ENCODE data around the gene DAAM2. TPM values are rescaled to one million over a fixed set of nuclear protein-coding genes. Genes with fewer than 3 reads are reported as not detected.

DAAM2 gene
- total RNA-seq, 4 donors from 2014 or later, result 36.5 to 154 (median 54.1) TPM

DNA sequence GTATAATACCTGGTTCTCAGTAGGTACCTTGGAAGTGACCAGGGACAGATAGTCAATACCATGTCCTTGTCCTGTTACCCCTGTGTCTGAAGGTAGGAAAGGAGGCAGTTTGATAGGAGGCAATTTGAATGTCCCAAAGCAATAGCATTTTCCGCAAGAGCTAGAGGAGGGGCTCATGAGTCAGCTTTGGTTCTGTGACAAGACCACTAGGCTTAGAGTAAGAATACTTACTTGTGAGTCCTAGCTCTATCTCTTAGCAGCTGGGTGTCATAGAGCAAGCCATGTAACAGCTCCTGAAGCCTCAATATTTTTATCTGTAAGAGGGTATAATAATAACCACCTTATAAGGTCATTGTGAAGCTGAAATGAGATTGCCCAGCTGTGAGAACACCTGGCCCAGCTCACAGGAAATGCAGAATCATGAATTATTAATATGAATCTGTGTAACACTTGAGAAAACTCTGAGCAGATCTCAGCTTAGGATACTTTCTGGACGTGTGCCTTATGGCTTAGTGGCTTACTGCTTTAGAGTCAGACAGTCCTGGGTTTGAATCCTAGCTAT is 58.6 kb downstream of the DAAM2 start:
- TF ChIP-seq, protein P1, sequence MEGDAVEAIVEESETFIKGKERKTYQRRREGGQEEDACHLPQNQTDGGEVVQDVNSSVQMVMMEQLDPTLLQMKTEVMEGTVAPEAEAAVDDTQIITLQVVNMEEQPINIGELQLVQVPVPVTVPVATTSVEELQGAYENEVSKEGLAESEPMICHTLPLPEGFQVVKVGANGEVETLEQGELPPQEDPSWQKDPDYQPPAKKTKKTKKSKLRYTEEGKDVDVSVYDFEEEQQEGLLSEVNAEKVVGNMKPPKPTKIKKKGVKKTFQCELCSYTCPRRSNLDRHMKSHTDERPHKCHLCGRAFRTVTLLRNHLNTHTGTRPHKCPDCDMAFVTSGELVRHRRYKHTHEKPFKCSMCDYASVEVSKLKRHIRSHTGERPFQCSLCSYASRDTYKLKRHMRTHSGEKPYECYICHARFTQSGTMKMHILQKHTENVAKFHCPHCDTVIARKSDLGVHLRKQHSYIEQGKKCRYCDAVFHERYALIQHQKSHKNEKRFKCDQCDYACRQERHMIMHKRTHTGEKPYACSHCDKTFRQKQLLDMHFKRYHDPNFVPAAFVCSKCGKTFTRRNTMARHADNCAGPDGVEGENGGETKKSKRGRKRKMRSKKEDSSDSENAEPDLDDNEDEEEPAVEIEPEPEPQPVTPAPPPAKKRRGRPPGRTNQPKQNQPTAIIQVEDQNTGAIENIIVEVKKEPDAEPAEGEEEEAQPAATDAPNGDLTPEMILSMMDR (IDR thresholded peaks at IDR 0.05), result no peak
- DNase-seq (ENCODE audit: low spot score) (no peak), ATAC-seq (ENCODE audit: low FRiP score) (no peak)

DNA sequence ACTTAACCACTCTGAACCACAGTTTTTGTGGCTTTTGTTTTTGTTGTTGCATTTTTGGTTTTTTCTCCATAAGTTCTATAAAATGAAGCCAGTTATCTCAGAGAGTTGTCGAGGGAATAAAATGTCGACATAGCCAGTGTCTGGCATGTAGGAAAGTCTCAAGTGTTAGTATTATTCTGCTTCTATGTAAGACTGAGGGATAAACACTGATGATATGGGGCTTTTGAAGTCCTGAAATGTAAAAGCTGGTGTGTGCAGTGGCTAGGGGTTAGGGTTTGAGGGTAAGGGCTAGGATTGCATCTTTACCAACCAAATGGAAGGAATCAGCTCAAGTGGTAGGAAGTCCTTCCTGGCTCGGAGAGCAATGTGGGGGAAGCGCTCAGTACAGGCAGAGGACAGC is 59.2 kb downstream of the DAAM2 start:
- ATAC-seq (ENCODE audit: low FRiP score), result no peak
- TF ChIP-seq, protein P1 (IDR thresholded peaks at IDR 0.05), result no peak

DNA sequence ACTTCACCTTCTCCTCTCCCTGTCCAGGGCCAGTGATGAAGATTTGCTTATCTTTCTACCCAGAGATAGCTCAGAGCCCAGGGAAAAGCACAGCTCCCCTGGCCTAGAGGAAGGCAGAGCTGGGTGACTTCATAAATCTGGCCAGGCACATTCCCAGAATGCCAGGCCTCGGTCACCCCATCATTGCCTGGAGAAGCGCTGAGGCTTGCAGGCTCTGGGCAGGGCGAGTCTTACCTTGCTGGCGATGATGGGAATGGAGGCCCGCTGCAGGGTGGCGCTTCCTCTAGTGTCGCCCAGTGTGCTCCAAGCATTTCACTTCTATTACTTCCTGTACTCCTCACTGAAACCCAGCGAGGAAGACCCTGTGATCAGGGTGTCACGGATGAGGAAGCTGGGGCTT is 60.1 kb downstream of the DAAM2 start:
- DNase-seq (ENCODE audit: low spot score), result no peak
- TF ChIP-seq, protein P1 (IDR thresholded peaks at IDR 0.05), result no peak

More for the DNA sequence above, 59.2 kb downstream of the DAAM2 start:
- no peak for DNase-seq (ENCODE audit: low spot score)

DNA sequence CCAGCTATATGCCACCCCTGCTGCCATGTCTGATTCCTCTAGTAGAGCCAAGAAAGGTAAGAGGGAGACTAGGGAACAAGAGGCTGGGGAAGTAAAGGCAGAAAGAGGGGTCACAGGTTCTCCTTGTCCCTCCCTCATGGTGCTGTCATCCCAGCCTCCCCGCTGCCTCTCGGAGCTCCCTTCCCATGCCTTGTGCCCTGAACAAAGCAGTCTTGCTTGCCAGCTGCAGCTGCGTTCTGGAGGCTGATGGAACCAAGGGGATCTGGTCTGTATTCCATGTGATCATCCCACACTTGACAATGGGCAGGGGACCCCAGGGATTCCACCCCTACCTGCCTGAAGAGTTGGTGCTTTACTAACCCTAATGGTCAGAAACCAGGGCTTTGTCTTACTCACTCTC is 61.4 kb downstream of the DAAM2 start:
- DNase-seq (ENCODE audit: low spot score) (no peak), ATAC-seq (ENCODE audit: low FRiP score) (no peak)
- TF ChIP-seq, protein P1 (IDR thresholded peaks at IDR 0.05), result no peak

More for the DNA sequence above, 60.1 kb downstream of the DAAM2 start:
- ATAC-seq (ENCODE audit: low FRiP score), result no peak

DNA sequence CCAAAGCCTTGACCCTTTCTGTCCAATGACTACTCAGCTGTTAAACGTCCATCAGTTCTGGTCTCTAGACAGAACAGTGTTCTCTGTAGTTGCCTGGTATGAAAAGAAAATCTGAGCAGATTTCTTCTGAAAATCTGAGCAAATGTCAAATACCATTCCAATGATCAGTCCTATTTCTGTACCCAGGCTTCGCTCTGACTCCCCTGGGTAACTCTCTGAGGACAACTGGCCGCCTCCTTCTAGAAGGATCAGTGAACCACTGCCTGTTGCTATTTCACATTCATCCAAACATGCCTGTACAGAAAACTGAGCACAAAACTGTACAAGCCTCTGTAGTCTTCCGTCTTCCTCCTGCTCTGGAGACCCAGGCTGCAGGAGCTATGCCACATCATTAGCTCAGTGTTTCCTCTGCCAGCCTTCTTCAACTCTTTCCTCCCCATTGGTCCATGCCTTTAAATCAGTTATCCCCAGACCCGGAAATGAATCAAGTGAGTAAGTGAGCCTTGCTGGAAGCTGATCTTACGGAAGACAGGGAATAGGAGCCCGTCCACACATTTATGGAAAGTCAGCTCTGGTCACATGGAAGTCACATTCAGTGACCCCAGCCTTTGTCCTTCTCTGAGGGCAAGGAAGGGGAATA is 63.3 kb downstream of the DAAM2 start:
- TF ChIP-seq, protein P1 (IDR thresholded peaks at IDR 0.05), result no peak
- DNase-seq (ENCODE audit: low spot score) (no peak), ATAC-seq (ENCODE audit: low FRiP score) (no peak)

DNA sequence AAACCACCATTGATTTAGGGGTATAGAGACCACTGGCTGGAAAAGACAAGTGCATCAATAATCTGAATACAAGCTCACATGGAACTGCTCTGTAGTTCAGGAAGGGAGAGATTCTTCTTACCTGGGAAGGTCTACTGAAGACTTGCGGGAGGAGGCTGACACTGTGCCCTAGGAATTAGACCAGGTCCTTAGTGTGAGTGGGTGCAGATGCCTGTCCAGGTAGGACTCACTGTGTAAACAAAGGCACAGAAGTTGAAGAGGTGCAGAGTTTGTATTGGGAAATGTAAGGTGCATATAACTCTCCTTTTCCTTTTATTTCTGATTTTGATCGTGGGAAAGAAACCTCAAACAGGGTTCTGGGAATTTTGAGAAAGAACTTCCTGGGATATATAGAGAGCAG is 66.8 kb downstream of the DAAM2 start:
- no peak for DNase-seq (ENCODE audit: low spot score)
- no peak for ATAC-seq (ENCODE audit: low FRiP score)
- TF ChIP-seq, protein P1 (IDR thresholded peaks at IDR 0.05), result no peak

DNA sequence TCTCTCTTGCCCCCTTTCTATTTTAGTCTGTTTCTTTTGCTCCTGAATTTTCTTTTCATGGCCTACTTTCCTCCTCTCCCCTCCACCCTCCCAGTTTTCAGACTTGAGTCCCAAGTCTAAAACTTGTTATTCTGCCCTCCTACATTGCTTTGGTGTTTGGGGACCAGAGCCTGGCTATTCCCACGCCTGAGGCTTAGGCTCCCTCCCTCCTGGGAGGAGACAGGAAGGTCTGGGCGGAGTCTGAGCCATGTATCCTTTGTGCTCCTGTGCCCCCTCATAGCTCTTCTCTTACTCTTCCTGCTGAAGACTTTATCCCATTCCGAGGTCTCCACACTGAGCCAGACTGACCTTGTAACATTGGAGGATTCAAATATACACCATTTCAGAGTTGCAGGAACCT is 69.5 kb downstream of the DAAM2 start:
- TF ChIP-seq, protein P1 (IDR thresholded peaks at IDR 0.05), result no peak
- DNase-seq (ENCODE audit: low spot score) (no peak), ATAC-seq (ENCODE audit: low FRiP score) (no peak)

All from omental fat pad (tissue), 4 donors.